GM19455 (cell line): ENCODE data around the gene KBTBD3.

ENCODE experiments used
- ATAC-seq: cut with Tn5 transposase; IDR thresholded peaks from one replicate; pipeline ENCODE4 v1.9.1; 2021; ENCODE audit not compliant: unreplicated experiment

The KBTBD3 gene, protein sequence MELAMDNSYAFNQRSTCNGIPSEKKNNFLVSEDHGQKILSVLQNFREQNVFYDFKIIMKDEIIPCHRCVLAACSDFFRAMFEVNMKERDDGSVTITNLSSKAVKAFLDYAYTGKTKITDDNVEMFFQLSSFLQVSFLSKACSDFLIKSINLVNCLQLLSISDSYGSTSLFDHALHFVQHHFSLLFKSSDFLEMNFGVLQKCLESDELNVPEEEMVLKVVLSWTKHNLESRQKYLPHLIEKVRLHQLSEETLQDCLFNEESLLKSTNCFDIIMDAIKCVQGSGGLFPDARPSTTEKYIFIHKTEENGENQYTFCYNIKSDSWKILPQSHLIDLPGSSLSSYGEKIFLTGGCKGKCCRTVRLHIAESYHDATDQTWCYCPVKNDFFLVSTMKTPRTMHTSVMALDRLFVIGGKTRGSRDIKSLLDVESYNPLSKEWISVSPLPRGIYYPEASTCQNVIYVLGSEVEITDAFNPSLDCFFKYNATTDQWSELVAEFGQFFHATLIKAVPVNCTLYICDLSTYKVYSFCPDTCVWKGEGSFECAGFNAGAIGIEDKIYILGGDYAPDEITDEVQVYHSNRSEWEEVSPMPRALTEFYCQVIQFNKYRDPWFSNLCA

DNA sequence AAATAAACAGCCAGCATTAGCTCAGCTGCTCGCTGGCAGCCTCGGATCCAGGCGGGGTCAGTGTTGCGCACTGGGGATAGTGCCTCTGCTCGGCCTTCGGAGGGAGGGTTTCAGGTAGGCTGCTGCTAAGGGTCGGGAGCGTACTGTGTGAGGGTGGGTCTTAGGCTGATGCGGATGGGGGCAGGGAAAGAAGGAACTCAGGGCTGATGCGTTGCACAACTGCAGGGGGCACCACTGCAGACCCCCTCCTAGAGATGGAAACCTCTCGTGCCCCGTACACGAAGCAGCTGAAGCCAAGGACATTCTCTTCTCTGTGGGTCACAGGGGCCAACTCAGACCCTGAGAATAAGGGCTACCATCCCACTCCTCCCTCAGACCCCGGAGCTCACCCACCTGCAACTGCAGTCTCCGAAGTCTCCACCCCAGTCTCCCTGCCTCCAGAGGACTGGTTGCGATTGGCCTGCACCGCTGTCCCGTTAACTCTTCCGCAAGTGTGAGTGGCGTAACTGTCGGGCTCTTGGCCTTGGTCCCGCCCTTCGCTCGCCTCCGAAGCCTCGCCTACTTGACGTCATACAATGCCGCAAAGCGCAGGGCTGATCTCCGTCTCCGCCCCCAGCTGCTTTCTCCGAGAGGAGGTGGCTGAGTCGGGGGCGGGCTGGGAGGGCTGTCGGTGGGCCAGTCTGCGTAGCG lies at the start of gene KBTBD3:
Gene KBTBD3 (minus strand): TSS at position 429 of the 690 bp plus-strand sequence. CDS start 18,250 bp downstream, outside the sequence.
- ATAC-seq: peak; percentile 96

DNA sequence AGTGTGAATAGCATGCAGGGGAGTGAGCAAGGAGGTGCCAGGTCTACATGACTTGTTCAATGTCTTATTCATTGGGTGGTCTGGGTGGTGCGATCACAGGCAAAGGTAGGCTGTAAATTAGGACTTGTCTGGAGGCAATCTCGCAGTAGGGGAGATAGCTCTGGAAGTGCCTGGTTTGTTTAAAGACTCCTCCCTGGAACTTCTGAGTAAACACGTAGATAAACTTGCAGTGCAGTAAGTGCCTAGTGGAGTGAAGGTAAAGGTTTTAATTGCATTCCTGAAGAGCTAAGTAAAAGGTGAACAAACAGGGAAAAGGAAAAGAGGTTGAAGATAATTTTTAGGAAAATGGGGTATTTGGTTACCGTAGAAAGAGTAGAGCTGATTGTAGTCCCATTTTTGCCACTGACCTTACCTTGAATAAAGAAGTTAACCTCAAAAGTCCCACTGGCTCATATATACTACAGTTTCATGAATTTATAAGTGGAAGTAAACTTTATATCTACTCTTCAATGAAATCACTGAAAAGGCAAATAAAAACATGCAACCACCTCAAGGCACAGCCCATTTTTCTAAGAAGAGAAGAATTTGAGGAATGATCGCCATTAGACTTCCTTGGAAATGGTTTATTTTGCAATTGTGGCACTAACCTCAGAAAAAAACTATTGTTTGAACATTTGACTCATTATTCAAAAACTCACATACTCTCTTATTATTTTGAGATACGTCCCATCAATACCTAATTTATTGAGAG lies 44.6 kb upstream of the KBTBD3 start:
- no peak for ATAC-seq

DNA sequence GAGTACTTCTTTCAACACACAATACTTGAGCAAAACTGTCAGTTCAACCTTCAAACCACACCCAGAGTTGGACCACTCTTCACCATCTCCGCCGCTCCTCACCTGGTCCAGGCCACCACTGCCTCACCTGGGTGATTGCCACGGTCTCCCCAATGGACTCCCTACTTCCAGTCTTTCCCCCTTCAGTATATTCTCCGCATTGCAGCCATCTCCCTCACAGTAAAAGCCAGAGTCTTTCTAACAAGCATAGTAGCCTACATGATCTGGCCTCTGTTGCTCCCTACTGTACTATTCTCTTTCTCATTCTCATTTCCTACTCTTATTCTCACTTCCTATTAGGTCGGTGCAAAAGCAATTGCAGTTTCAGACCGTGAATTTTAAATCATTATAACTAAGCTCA lies 28.8 kb upstream of the KBTBD3 start:
- no peak for ATAC-seq

DNA sequence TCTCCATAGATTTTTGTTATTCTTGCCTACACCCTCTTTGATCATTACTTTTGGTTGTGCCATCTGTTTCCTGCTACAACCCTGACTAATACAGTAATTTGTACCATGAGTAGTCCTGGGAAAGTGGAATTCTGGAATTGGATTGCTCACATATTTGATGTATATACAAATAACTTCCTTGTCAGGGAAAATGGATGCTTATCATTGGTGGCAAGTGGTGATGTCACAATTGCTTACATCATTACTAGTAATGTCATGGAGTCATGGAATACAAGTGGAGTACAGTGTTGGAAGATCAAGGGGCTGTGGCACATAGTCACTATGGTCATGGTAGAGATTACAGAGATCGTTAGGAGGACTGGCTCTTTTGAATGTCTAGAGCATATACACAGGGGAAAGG lies 24.7 kb upstream of the KBTBD3 start:
- no peak for ATAC-seq

DNA sequence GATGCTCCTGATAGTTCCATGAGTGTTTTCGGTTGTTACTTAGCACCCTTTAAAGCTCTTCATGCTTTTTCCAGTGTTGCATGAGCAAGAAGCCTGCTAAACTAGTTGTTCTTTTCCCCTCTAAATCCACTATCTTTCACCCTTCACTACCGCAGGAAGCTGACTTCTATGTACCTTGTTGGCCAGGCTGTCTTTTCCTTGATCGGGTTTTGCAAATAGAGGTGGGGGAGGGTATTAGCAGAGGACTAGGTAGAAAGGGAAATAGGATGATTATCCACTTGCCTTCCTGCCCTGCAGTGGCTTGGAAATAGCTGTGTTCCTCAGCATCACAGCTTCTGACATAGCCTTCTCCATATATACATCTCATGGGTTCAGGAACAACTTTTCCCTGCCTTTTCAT lies 24.2 kb upstream of the KBTBD3 start:
- ATAC-seq: no peak

DNA sequence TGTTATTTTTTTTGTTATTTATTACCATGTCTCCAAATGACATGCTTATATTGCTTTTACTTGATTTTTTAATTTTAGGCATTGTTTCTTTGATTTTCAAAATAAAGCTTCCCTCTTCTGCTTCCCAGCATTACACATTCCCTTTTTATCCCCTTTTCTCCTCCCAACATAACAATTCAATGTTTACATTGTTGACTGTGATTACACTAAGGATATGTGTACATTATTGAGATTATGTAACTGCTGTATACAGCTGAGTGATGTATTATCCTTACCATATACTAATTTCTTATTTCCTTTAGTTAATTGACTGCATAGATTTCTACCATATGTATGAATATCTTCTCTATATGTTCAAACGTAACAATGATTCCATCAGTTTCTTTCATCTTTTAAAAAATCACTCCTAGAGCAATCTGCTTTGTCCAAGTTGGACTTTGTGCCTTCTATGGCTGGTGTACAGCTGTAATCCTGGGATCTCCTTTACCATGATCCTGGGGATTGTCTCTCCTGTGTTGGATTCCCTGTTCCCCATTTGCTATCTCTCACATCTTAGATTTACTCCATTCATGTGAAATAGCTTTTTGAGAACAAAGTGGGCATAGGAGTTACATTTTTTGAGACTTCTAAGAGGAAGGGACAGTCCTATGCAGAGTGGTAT lies 21.9 kb upstream of the KBTBD3 start:
- no peak for ATAC-seq

DNA sequence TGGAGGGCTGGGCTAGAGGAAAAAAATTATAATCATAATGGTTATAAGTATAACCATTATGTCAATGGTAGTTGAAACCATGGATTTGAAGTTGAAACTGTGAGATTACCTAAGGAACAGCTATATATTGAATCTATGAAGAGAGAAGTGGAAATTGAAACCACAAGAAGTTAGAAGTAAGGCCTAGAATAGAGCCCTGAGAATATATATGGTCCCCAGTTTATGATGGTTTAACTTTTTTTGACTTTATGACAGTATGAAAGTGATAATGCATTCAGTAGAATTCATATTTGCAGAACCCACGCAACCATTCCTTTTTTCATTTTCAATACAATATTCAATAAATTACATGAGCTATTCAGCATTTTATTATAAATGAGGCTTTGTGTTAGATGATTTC lies 15.3 kb upstream of the KBTBD3 start:
- no peak for ATAC-seq

DNA sequence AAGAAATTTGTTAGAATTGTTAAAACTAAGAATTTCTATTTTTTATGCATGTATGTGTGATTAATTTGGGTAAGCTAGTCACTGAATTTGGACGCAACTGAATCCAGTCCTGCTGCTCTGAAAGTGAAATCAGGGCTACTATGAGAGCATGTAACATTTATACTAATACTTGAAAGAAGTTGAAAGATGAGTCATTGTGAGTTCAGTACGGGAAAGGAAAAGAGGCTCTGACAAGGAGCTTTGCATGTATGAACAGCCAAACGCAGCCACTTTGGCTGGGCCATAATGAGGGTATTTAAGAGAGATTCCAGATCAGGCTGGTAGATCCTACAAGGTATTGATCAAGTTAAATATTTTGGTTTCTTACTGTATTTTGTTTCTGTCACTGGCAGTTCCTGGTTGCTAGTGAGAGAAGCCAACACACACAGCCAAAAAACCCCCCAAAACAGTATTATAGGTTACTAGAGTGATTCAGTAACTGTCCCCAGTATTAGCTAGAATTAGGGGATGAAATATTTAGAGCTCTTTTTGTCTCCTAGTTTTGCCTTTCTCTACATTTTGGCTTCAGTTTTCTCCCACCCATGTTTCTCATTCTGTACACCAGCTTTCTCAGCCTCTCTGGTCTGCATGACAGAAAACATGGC lies 14.5 kb upstream of the KBTBD3 start:
- peak; percentile 98 for ATAC-seq

DNA sequence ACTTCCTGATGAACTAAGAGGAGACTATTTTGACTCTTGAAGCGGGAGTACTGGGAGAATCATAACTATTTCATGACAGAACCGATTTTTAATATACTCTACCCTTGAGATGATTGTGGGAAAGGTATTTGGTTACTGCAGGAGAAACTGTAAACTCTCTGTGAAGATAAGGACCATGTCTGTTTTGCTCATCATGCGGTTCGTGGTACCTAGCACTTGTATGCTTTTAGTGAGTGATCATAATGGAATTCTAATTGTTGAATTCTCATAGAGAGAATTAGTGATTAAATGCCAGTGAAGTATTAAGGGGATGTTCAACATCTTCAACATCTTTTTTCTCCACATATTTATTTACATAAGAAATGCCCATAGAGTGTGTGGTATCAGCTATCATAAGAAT lies 11.7 kb upstream of the KBTBD3 start:
- ATAC-seq: no peak

DNA sequence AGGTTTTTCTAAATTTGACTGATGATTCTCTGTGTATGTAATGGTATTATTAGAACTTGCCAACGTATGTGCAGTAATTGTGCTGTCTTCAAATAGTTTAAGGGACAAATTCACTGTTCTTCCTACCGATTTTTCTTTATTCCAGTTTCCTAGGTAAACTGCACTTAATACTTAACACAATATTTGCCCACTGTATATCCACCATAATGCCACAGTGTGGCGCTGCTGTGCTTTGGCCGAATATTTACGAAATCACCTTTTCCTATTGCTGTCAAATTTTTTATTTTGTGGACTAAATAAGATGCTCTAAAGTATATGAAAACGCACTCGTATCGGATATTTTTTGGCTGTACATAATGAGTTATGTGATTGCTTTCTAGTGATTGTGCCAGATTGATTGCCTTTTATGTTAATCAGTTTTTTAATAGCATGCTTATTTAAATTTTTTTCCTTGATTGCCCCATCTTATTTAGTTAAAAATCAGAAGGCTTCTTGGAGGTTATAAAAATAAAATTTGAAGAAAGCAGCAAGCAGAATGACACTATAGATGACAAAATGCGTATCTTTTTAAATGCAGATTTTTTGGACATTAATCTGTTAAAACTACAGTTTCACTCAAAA lies 10.8 kb upstream of the KBTBD3 start:
- no peak for ATAC-seq

DNA sequence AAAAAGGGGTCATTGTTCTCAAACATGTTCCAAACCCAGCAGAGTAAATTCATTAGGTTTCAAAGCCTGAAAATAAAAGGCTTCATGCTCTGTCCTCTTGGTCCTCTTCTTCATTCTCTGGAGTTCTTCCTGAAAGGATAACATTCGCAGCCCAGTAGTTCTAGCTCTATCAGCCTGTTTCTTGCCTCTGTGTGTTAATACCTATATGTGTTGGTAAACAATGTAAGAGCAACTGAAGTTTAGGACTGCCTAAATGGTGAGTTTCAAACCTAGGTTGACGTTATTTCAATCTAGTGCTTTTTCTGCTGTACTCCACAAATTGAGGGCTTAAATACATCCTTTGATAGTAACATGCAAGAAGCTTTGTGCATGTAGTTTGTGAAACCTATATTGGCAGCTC lies 9.7 kb upstream of the KBTBD3 start:
- no peak for ATAC-seq

DNA sequence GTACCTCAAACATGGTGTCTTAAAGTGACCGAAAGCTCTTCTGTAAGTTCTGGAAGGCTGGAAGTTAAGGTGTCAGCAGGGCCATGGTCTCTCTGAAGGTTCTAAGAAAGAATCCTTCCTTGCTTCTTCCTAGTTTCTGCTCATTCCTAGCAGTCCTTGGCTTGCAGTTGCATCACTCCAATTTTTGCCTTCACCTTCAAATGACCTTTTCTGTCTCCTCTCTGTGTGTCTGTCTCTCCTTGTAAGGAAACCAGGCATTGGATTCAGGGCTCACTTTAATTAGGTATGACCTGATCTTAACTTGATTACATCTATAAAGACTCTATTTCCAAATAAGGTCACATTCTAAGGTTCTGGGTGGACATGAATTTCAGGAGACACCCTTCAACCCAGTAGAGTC lies 9.0 kb upstream of the KBTBD3 start:
- no peak for ATAC-seq

DNA sequence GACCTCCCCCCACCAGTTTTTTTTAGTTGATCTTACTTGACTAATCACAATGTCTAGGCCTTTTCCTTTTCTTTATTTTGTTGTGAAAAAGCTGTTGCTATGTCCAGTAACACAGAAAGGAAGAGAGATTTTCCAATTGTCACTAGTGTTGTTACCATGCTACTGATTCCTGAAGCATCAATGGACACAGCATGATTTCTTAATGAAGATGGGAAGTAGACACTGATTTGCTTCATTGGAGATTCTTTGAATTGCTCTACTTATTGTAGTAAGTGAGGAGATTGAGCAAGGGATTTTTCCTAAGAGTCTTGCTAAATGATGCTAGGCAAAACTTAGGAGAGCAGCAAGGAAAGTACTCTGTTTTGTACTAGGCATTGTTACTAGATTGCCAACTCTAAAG lies 4.9 kb upstream of the KBTBD3 start:
- no peak for ATAC-seq

DNA sequence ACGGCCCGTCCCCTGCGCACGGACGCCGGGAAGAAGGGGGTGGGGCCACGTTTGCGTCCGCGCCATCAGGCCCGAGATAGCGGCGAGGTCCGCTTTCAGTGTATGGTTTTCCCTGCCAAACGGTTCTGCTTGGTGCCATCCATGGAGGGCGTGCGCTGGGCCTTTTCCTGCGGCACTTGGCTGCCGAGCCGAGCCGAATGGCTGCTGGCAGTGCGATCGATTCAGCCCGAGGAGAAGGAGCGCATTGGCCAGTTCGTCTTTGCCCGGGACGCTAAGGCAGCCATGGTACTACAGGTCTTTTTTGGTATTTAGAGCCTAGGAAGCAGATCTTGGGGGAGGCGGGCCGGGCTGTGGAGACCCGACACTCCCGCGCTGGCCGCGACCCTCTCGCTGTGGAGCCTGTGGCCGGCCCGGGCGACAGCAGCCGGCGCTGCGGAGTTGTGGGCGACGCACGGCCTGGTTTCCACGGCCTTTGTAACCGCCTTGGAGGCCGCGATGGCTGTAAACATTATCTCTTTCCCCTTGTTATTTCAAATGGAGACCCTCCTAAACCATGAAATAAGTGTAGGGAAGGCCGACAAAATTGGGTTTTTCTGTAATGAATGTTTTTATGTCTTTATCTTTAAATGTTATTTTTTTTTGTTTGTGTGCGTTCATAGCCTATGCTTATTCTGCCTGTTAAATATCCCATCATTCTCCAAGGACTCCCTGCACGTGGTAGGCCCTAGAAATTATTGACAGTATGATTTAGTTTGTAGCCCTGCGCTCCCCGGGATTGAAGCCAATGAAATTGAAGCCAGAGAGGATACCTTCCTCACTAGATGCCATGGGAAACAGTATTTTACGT lies 685 bp upstream of the KBTBD3 start, which contains the start of gene AASDHPPT:
Gene AASDHPPT (plus strand): TSS at position 54 of the 847 bp plus-strand sequence. CDS start 49 bp downstream, at position 103.
- ATAC-seq: peak; percentile 28

DNA sequence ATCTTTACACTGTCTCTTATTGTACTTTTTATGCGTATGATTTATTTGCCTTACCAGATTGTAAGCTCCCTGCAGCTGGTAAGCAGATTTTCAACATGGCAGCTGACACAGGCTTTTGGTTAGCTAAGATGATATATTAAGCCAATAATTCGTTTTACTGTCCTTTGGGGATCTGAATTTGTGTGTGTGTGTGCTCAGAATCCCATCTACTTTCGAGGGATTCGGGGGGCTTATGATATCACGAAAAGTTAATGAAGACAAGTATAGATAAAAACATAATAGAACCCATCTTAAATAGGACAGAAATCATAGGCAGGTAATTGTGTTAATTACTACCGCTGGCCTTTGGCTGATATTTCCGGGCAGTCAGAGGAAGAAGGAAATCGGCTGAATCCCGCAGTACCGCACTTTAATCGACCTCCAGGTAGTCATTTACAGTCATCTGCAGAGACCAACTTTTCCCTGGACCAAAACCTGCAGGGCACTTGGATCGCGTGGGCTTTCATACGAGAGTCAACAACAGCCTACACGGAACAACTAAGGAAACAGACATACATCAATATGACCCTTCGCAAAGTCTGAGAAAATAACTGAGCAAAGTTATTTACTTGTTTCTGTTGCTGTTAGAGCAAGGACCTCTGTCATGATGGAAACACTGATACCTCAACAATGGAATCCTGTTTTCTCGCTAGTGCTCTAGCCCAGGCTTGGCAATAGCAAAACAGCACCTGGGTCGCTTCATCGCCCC lies 802 bp downstream of the KBTBD3 start:
- ATAC-seq: peak; percentile 0

DNA sequence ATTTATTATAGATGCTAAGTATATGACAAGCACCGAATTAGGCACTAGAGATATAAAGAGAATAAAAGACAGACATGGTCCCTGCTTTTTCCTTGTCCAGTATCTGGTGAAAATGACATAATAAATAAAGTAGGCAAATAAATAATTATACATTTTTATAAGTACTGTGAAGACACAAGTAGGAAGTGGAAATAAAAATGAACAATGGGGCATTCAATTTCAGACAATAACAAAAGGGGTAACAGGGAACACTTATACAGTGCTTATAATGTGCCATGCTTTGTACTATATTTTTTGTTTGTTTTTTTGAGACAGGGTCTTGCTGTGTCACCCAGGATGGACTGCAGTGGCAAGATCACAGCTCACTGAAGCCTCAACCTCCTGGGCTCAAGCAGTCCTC lies 4.3 kb downstream of the KBTBD3 start:
- no peak for ATAC-seq

DNA sequence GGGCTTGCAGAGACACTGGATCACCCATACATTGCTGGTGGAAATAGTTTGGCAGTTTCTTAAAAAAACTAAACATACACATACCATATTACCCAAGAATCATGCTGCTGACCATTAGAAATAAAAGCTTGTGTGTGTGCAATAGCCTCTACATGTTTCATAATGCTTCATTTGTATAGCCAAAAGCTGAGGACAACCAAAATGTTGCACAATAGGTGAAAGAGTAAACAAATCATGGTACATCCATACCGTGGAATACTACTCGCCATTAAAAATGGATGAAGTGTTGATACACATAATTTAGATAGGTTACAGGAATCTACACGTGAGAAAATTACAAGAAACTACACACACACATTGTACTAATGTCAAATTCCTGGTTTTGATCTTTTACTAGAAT lies 6.5 kb downstream of the KBTBD3 start:
- ATAC-seq: no peak

DNA sequence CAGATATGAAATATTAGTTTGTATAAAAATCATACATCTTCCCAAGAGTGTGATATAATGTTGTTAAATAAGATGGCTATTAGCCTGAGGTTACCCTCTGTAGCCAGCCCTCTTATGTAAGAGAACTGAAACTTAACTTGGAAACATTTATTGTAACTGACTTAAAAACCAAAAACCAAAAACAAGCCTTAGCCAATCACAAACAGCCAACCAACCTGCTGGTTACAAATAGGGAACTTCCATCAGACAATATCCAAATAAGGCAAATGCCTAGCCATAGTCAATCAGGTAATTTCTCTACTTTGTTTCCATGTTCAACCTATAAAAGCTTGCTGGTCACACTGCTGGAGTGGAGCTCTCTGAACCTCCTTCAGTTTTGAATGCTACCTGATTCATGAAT lies 14.1 kb downstream of the KBTBD3 start:
- no peak for ATAC-seq
